ENCODE measurements around the gene RBBP8NL. TPM values are rescaled to one million over a fixed set of nuclear protein-coding genes. Genes with fewer than 3 reads are reported as not detected.

RBBP8NL gene
- total RNA-seq, 4 donors from 2014 or later = 1.1 to 6.0 (median 4.6) TPM

- Histone ChIP-seq H3K4me1 (peaks cover 35 to 53% of the 10 kb centered on the region in 2 donors), H3K27ac (peak overlapping the region in 1 of 3 donors; percentile 76)
- intact Hi-C loops (cut with DNase I) = loop anchor here (5.0 kb wide), 1 partner anchor 80 kb away; the partner anchor contains the start of gene ADRM1
These were observed 45.5 kb downstream of the RBBP8NL start for GRCh38 chr20:62381842-62382241.

GRCh38 chr20:62381202-62381797 is 46.0 kb downstream of the RBBP8NL start:
- peak in 1 of 2 donors; percentile 10 for DNase-seq
- Histone ChIP-seq H3K36me3 (no peaks in the 10 kb centered on the region), H3K27me3 (no peaks in the 10 kb centered on the region), H3K4me1 (peaks cover 40 to 58% of the 10 kb centered on the region in 2 donors), H3K9me3 (no peaks in the 10 kb centered on the region), H3K4me3 (replicated peaks in 1 of 3) (no peak overlapping the region), H3K27ac (peak overlapping the region; percentile 36 to 76 (median 64))
- intact Hi-C loops (cut with DNase I) = loop anchor here (5.0 kb wide), 1 partner anchor 79 kb away; the partner anchor contains the start of gene ADRM1
- 67 to 81% methylated on average over 13 to 16 of the region's 16 CpGs for WGBS, 2 donors
- no peak for TF ChIP-seq POLR2A (IDR thresholded peaks at IDR 0.05)
- no peak for TF ChIP-seq CTCF (IDR thresholded peaks at IDR 0.05)

More at GRCh38 chr20:62381842-62382241, 45.5 kb downstream of the RBBP8NL start:
- Histone ChIP-seq H3K27me3 (no peaks in the 10 kb centered on the region), H3K4me3 (replicated peaks in 1 of 3) (no peak overlapping the region), H3K36me3 (no peaks in the 10 kb centered on the region), H3K9me3 (no peaks in the 10 kb centered on the region)
- DNase-seq = no peak
- WGBS, 2 donors = 93 to 97% methylated on average over 6 of the region's 6 CpGs
- TF ChIP-seq POLR2A (IDR thresholded peaks at IDR 0.05) (no peak), CTCF (IDR thresholded peaks at IDR 0.05) (no peak)

GRCh38 chr20:62378215-62378614 is 49.1 kb downstream of the RBBP8NL start:
- WGBS, 2 donors = 23 to 86% methylated on average over 4 to 13 of the region's 22 CpGs
- Histone ChIP-seq H3K4me3 (replicated peaks in 1 of 3) (no peak overlapping the region), H3K27ac (peak overlapping the region; percentile 64 to 83 (median 74)), H3K4me1 (peaks cover 37 to 71% of the 10 kb centered on the region in 2 donors), H3K36me3 (no peaks in the 10 kb centered on the region), H3K9me3 (no peaks in the 10 kb centered on the region), H3K27me3 (no peaks in the 10 kb centered on the region)
- intact Hi-C loops (cut with DNase I) = no loop called here
- no peak for TF ChIP-seq POLR2A (IDR thresholded peaks at IDR 0.05)
- no peak for TF ChIP-seq CTCF (IDR thresholded peaks at IDR 0.05)
- DNase-seq = peak; percentile 71 to 81

- intact Hi-C loops (cut with DNase I) = no loop called here
- TF ChIP-seq POLR2A (IDR thresholded peaks at IDR 0.05) (no peak), CTCF (IDR thresholded peaks at IDR 0.05) (peak in 1 of 6 experiments; percentile 11)
- Histone ChIP-seq H3K4me1 (peaks cover 37 to 71% of the 10 kb centered on the region in 2 donors), H3K27me3 (no peaks in the 10 kb centered on the region), H3K4me3 (replicated peaks in 1 of 3) (no peak overlapping the region), H3K9me3 (no peaks in the 10 kb centered on the region), H3K36me3 (no peaks in the 10 kb centered on the region), H3K27ac (peak overlapping the region; percentile 64 to 83 (median 74))
- 83% methylated on average over 2 of the region's 15 CpGs; no CpG with 5 or more reads in 1 of the 2 donors for WGBS, 2 donors
- peak; percentile 89 to 90 for DNase-seq
These were observed 49.6 kb downstream of the RBBP8NL start for GRCh38 chr20:62377615-62378178.

GRCh38 chr20:62377064-62377461 is 50.3 kb downstream of the RBBP8NL start:
- intact Hi-C loops (cut with DNase I) = no loop called here
- TF ChIP-seq POLR2A (IDR thresholded peaks at IDR 0.05) = no peak
- no peak for TF ChIP-seq CTCF (IDR thresholded peaks at IDR 0.05)
- Histone ChIP-seq H3K9me3 (no peaks in the 10 kb centered on the region), H3K36me3 (no peaks in the 10 kb centered on the region), H3K27ac (peak overlapping the region; percentile 64 to 83 (median 74)), H3K4me1 (peaks cover 37 to 66% of the 10 kb centered on the region in 2 donors), H3K4me3 (replicated peaks in 1 of 3) (no peak overlapping the region), H3K27me3 (no peaks in the 10 kb centered on the region)
- 78 to 79% methylated on average over 17 of the region's 17 CpGs for WGBS, 2 donors
- DNase-seq = no peak
